Medulla oblongata (tissue), 1 donor: Measurements from ENCODE around the gene MAGI1.

ENCODE experiments used
- DNase-seq: peaks from one replicate; pipeline ENCODE4 v3.0.0-alpha.2; 2015; ENCODE audit errors: extremely low spot score

MAGI1 gene

GRCh38 chr3:65362688-65363087 is 676.0 kb downstream of the MAGI1 start:
- DNase-seq = no peak

GRCh38 chr3:65361448-65361847 is 677.3 kb downstream of the MAGI1 start:
- DNase-seq = no peak

GRCh38 chr3:65356331-65357248 is 682.1 kb downstream of the MAGI1 start:
- no peak for DNase-seq

GRCh38 chr3:65354880-65355279 is 683.8 kb downstream of the MAGI1 start:
- no peak for DNase-seq

- DNase-seq = no peak
Measured at GRCh38 chr3:65352951-65353350, 685.8 kb downstream of the MAGI1 start.

GRCh38 chr3:65351753-65352152 is 687.0 kb downstream of the MAGI1 start:
- DNase-seq = no peak

GRCh38 chr3:65350801-65351476 is 687.8 kb downstream of the MAGI1 start:
- DNase-seq = no peak

GRCh38 chr3:65348398-65348995 is 690.2 kb downstream of the MAGI1 start:
- DNase-seq = no peak

GRCh38 chr3:65347166-65347565 is 691.6 kb downstream of the MAGI1 start:
- no peak for DNase-seq

- no peak for DNase-seq
Measured at GRCh38 chr3:65344846-65345245, 693.9 kb downstream of the MAGI1 start.

- DNase-seq = no peak
Measured at GRCh38 chr3:65344444-65344843, 694.3 kb downstream of the MAGI1 start.

- DNase-seq = no peak
Measured at GRCh38 chr3:65343736-65344135, 695.0 kb downstream of the MAGI1 start.

GRCh38 chr3:65343026-65343425 is 695.7 kb downstream of the MAGI1 start:
- no peak for DNase-seq

GRCh38 chr3:65342084-65342683 is 696.5 kb downstream of the MAGI1 start:
- DNase-seq = peak; percentile 25

GRCh38 chr3:65339192-65339740 is 699.5 kb downstream of the MAGI1 start:
- DNase-seq = no peak

GRCh38 chr3:65338571-65338970 is 700.1 kb downstream of the MAGI1 start:
- DNase-seq = no peak

- DNase-seq = no peak
Measured at GRCh38 chr3:65335587-65335986, 703.1 kb downstream of the MAGI1 start.

GRCh38 chr3:65334045-65334665 is 704.6 kb downstream of the MAGI1 start:
- DNase-seq = peak; percentile 36

- DNase-seq = no peak
Measured at GRCh38 chr3:65331730-65332129, 707.0 kb downstream of the MAGI1 start.

GRCh38 chr3:65330072-65330471 is 708.6 kb downstream of the MAGI1 start:
- peak; percentile 7 for DNase-seq

GRCh38 chr3:65328148-65328547 is 710.6 kb downstream of the MAGI1 start:
- no peak for DNase-seq
